HEK293 (cell line): ENCODE data around the gene KIAA1755.

Experiments used
- ZBTB21 ChIP-seq: fragments of 450-650 bp; formaldehyde crosslinking; IDR thresholded peaks from 2 replicates; pipeline ENCODE4 v1.5.1; 2017; ENCODE audit warnings: missing biosample characterization, missing genetic modification characterization
- ZNF138 ChIP-seq: fragments of 450-650 bp; formaldehyde crosslinking; IDR thresholded peaks from 2 replicates; pipeline ENCODE4 v1.5.1; 2016; ENCODE audit warnings: missing biosample characterization, missing genetic modification characterization, borderline replicate concordance

DNA sequence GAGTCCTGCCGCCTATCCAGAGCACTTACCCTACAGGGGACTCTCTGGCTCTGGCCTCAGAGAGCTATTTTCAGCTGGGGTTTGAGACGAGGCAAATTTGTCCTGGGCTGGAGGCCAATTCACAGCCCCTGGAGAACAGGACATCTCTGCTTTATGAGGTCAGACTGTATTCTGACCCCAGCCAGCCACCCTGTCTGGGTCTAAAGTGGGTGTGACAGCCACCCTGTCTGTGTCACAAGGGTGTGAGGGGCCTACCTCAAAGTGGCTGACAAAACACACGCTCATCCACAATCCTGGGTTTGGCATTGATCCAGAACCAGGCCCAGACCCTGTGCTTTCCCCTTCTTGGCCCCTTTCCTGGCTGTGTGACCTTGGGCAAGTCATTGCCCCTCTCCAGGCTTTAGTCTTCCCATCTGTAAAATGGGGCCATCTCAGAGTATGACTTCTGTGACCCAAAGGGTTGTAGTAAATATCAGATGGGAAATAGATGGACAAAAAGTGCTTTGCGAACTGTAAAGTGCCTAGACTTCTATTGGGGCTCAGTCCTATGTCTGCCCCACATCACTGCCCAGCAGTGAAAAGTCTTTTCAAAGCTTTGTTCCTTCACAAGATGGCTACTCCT lies 51.4 kb downstream of the KIAA1755 start:
- no peak for TF ChIP-seq ZNF138 (tag by site-specific recombination)
- TF ChIP-seq ZBTB21 (tag by site-specific recombination) = no peak
